GM12878 (cell line): ENCODE data around the gene AMBRA1.

Source experiments
- BRCA1 ChIP-seq: IDR thresholded peaks from 2 replicates; pipeline ENCODE4 v1.6.1; 2011; ENCODE audit warnings: low read depth, low read length, improper control_type of control experiment
- SREBF1 ChIP-seq: IDR thresholded peaks from 2 replicates; pipeline ENCODE4 v1.6.1; 2012; ENCODE audit warnings: mild to moderate bottlenecking, low read length
- TF ChIP-seq, protein P1 (sequence below), 3 experiments: IDR thresholded peaks in 2 of 3; conservative IDR thresholded peaks in 1 of 3; 2 replicates each; pipeline ENCODE4 v1.5.1; 2011; ENCODE audit warnings: low read depth in 3 of 3, low read length in 3 of 3, mild to moderate bottlenecking in 3 of 3, control low read depth in 2 of 3, moderate library complexity in 2 of 3, inconsistent platforms in 1 of 3, mixed read lengths in 1 of 3; ENCODE audit not compliant: control insufficient read depth in 2 of 3, insufficient read depth in 1 of 3; ENCODE audit errors: extremely low read depth in 1 of 3

DNA sequence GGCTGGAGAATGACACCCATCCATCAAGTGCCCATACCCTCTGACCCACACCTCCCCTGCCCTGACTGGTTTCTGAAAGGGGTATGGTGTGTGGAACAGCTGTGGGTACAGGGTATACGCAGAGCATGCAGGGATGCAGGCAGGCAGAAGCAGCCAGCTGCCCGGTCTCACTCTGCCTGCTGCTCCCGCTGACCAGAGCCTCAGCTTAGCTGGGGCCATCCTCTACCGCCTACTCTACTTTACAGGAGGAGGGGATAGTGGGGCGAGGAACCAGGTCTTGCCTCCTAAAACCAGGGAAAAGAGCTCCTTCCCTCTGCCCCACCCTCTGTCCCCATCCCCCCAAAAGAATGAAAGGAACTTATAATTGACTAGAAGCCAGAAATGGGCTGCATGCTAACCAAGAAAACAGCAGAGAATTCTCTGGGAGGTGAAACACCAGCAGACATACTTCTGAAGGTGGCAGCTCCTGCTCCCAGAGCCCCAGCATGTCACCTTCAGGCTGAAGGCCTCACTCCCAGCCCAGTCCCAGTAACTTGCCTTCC, 189.3 kb downstream of the AMBRA1 start:
- no peak for TF ChIP-seq SREBF1
- TF ChIP-seq, protein P1, sequence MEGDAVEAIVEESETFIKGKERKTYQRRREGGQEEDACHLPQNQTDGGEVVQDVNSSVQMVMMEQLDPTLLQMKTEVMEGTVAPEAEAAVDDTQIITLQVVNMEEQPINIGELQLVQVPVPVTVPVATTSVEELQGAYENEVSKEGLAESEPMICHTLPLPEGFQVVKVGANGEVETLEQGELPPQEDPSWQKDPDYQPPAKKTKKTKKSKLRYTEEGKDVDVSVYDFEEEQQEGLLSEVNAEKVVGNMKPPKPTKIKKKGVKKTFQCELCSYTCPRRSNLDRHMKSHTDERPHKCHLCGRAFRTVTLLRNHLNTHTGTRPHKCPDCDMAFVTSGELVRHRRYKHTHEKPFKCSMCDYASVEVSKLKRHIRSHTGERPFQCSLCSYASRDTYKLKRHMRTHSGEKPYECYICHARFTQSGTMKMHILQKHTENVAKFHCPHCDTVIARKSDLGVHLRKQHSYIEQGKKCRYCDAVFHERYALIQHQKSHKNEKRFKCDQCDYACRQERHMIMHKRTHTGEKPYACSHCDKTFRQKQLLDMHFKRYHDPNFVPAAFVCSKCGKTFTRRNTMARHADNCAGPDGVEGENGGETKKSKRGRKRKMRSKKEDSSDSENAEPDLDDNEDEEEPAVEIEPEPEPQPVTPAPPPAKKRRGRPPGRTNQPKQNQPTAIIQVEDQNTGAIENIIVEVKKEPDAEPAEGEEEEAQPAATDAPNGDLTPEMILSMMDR (IDR thresholded peaks at IDR 0.05 in 2 of 3, conservative IDR thresholded peaks at IDR 0.05 in 1 of 3; ENCODE audit: control insufficient read depth in 2 of 3, extremely low read depth in 1 of 3, insufficient read depth in 1 of 3, low read depth in 3 of 3, low read length in 3 of 3) = no peak
- TF ChIP-seq BRCA1 = no peak
